H1 (cell line): Measurements from ENCODE around the gene IL13RA1. TPM values are rescaled to one million over a fixed set of nuclear protein-coding genes. Genes with fewer than 3 reads are reported as not detected.

Experiments
- CTCF ChIA-PET: fragments of 300-600 bp; sonication (Branson Sonifier 250); formaldehyde crosslinking; loops from one replicate; lab custom pipeline; 2021; ENCODE audit not compliant: partially characterized antibody; lab: Charles Lee
- POLR2A ChIA-PET: fragments of 300-600 bp; sonication (Branson Sonifier 250); formaldehyde crosslinking; loops from one replicate; lab custom pipeline; 2021; ENCODE audit warnings: inconsistent platforms; ENCODE audit not compliant: partially characterized antibody; lab: Charles Lee
- DNase-seq, 2 experiments: peaks; one replicate each; pipeline versions ENCODE4 v3.0.0 to v3.0.0-alpha.2; 2010 to 2022; ENCODE audit warnings: low spot score in 2 of 2, low read depth in 1 of 2, mixed read lengths in 1 of 2
- FAIRE-seq: peaks from 2 replicates; lab custom pipeline; 2011; peaks lifted over from hg19 to GRCh38; lab: Jason Lieb, UNC
- H2AFZ ChIP-seq: 2 replicates; pipeline ENCODE4 v1.8.1; 2012; ENCODE audit warnings: low read length, inconsistent platforms
- H2AK5ac ChIP-seq: 2 replicates; pipeline ENCODE4 v1.6.1; 2013; ENCODE audit warnings: low read depth, low read length
- H2BK120ac ChIP-seq: replicated peaks from 2 replicates; pipeline ENCODE3; 2013; ENCODE audit warnings: low read depth, low read length, inconsistent platforms
- H2BK12ac ChIP-seq: 2 replicates; pipeline ENCODE4 v1.6.1; 2013; ENCODE audit warnings: low read depth, low read length
- H2BK15ac ChIP-seq: 2 replicates; pipeline ENCODE4 v1.6.1; 2013; ENCODE audit warnings: low read length
- H2BK20ac ChIP-seq: 2 replicates; pipeline ENCODE4 v1.6.1; 2013; ENCODE audit warnings: low read length
- H2BK5ac ChIP-seq: 2 replicates; pipeline ENCODE4 v1.6.1; 2013; ENCODE audit warnings: low read depth, low read length
- H3K14ac ChIP-seq: 2 replicates; pipeline ENCODE4 v1.6.1; 2013; ENCODE audit warnings: inconsistent platforms; ENCODE audit not compliant: insufficient read length
- H3K18ac ChIP-seq: 2 replicates; pipeline ENCODE4 v1.6.1; 2013; ENCODE audit warnings: low read length; ENCODE audit errors: extremely low read depth
- H3K23ac ChIP-seq: 2 replicates; pipeline ENCODE4 v1.6.1; 2013; ENCODE audit warnings: inconsistent platforms; ENCODE audit not compliant: insufficient read length
- H3K23me2 ChIP-seq: 2 replicates; pipeline ENCODE4 v1.6.1; 2013; ENCODE audit warnings: low read depth, low read length
- H3K27ac ChIP-seq: 2 replicates; pipeline ENCODE4 v1.6.1; 2011; ENCODE audit warnings: low read depth, low read length, inconsistent platforms
- H3K27me3 ChIP-seq, 4 experiments: replicated peaks in 1 of 4; 1 replicate in 1 of 4; 2 replicates in 3 of 4; pipeline versions ENCODE4 v1.6.1 to v1.8.1; 2011 to 2013; ENCODE audit warnings: low read length in 3 of 4, mild to moderate bottlenecking in 3 of 4, inconsistent platforms in 2 of 4, mixed read lengths in 2 of 4, moderate library complexity in 1 of 4; ENCODE audit not compliant: control insufficient read depth in 3 of 4, insufficient read depth in 3 of 4; ENCODE audit errors: extremely low read depth in 1 of 4
- H3K36me3 ChIP-seq, 4 experiments: 2 replicates each; pipeline versions ENCODE4 v1.6.1 to v1.8.1; 2011 to 2013; ENCODE audit warnings: mild to moderate bottlenecking in 4 of 4, low read length in 3 of 4, moderate library complexity in 2 of 4, control low read depth in 1 of 4, inconsistent platforms in 1 of 4; ENCODE audit not compliant: insufficient read depth in 4 of 4, control insufficient read depth in 2 of 4
- H3K4ac ChIP-seq: replicated peaks from 2 replicates; pipeline ENCODE3; 2013; ENCODE audit warnings: low read length, low read depth, mixed read lengths, inconsistent platforms; ENCODE audit not compliant: insufficient read length
- H3K4me1 ChIP-seq, 4 experiments: replicated peaks in 1 of 4; 1 replicate in 1 of 4; 2 replicates in 3 of 4; pipeline versions ENCODE4 v1.6.1 to v1.8.1; 2011 to 2013; ENCODE audit warnings: low read length in 3 of 4, inconsistent platforms in 2 of 4, mixed read lengths in 1 of 4; ENCODE audit not compliant: insufficient read depth in 4 of 4, control insufficient read depth in 3 of 4
- H3K4me2 ChIP-seq, 2 experiments: 2 replicates each; pipeline versions ENCODE4 v1.6.1 to v1.8.1; 2011 to 2013; ENCODE audit warnings: low read depth in 2 of 2, low read length in 2 of 2, control low read depth in 1 of 2, inconsistent platforms in 1 of 2, mild to moderate bottlenecking in 1 of 2; ENCODE audit not compliant: insufficient read depth in 1 of 2
- H3K4me3 ChIP-seq, 4 experiments: fragments of 200-600, 300-600 bp in 1 of 4; sonication (generic), shearing (Covaris generic), sonication (Bioruptor Twin) in 1 of 4; 2 replicates each; pipeline versions ENCODE4 v1.5.1 to v1.8.1; 2011 to 2016; ENCODE audit warnings: low read length in 4 of 4, low read depth in 3 of 4, control low read depth in 2 of 4, inconsistent platforms in 2 of 4, mild to moderate bottlenecking in 2 of 4, mixed read lengths in 1 of 4, moderate library complexity in 1 of 4; ENCODE audit not compliant: insufficient read depth in 2 of 4; ENCODE audit errors: extremely low read depth in 1 of 4
- H3K56ac ChIP-seq: replicated peaks from 2 replicates; pipeline ENCODE3; 2013; ENCODE audit warnings: low read depth, mild to moderate bottlenecking, mixed read lengths, low read length, inconsistent platforms; ENCODE audit not compliant: insufficient read length
- H3K79me1 ChIP-seq: 2 replicates; pipeline ENCODE4 v1.6.1; 2013; ENCODE audit warnings: low read depth, low read length, control low read depth
- H3K79me2 ChIP-seq, 2 experiments: 2 replicates each; pipeline versions ENCODE4 v1.6.1 to v1.8.1; 2012 to 2013; ENCODE audit warnings: low read length in 2 of 2, mild to moderate bottlenecking in 2 of 2, inconsistent platforms in 1 of 2; ENCODE audit not compliant: insufficient read depth in 2 of 2, control insufficient read depth in 1 of 2
- H3K9ac ChIP-seq, 4 experiments: replicated peaks in 1 of 4; 1 replicate in 1 of 4; 2 replicates in 3 of 4; pipeline versions ENCODE4 v1.6.1 to v1.8.1; 2011 to 2013; ENCODE audit warnings: low read depth in 3 of 4, low read length in 3 of 4, control low read depth in 2 of 4, mild to moderate bottlenecking in 2 of 4, moderate library complexity in 2 of 4, inconsistent platforms in 1 of 4; ENCODE audit errors: extremely low read depth in 1 of 4
- H3K9me3 ChIP-seq, 2 experiments: 2 replicates each; pipeline versions ENCODE4 v1.6.1 to v1.8.1; 2012 to 2013; ENCODE audit warnings: mild to moderate bottlenecking in 2 of 2, moderate library complexity in 2 of 2, control low read depth in 1 of 2, inconsistent platforms in 1 of 2, low read depth in 1 of 2, low read length in 1 of 2, mixed read lengths in 1 of 2; ENCODE audit not compliant: insufficient read depth in 2 of 2
- H4K20me1 ChIP-seq, 2 experiments: replicated peaks in 1 of 2; 2 replicates each; pipeline versions ENCODE3 to v1.8.1; 2011 to 2013; ENCODE audit warnings: inconsistent platforms in 2 of 2, low read length in 2 of 2, mild to moderate bottlenecking in 1 of 2; ENCODE audit not compliant: insufficient read depth in 2 of 2, control insufficient read depth in 1 of 2
- H4K5ac ChIP-seq: 2 replicates; pipeline ENCODE4 v1.6.1; 2013; ENCODE audit warnings: low read length, low read depth, mixed read lengths, inconsistent platforms; ENCODE audit not compliant: insufficient read length
- H4K8ac ChIP-seq: 2 replicates; pipeline ENCODE4 v1.8.0; 2013; ENCODE audit warnings: mild to moderate bottlenecking, moderate library complexity, low read length, inconsistent platforms; ENCODE audit not compliant: insufficient read depth; ENCODE audit errors: extremely low read depth
- H4K91ac ChIP-seq: replicated peaks from 2 replicates; pipeline ENCODE3; 2013; ENCODE audit warnings: low read length, mixed read lengths, inconsistent platforms; ENCODE audit not compliant: insufficient read length
- BRCA1 ChIP-seq: IDR thresholded peaks from 2 replicates; pipeline ENCODE4 v1.6.1; 2012; ENCODE audit warnings: low read depth, low read length, improper control_type of control experiment
- CTBP2 ChIP-seq: IDR thresholded peaks from 2 replicates; pipeline ENCODE4 v1.7.0; 2011; ENCODE audit warnings: borderline replicate concordance, mild to moderate bottlenecking, moderate library complexity, mixed read lengths, low read length; ENCODE audit not compliant: insufficient read depth, insufficient read length
- FOSL1 ChIP-seq: IDR thresholded peaks from 2 replicates; pipeline ENCODE4 v1.6.1; 2011; ENCODE audit warnings: mild to moderate bottlenecking, low read depth, low read length, moderate library complexity; ENCODE audit not compliant: insufficient read depth
- KDM5A ChIP-seq: fragments of 200-600 bp; IDR thresholded peaks from 2 replicates; pipeline ENCODE4 v1.7.1; 2012; ENCODE audit warnings: mild to moderate bottlenecking, low read length, inconsistent platforms, mixed read lengths
- TBP ChIP-seq: IDR thresholded peaks from 2 replicates; pipeline ENCODE4 v1.6.1; 2011; ENCODE audit warnings: low read depth, low read length, improper control_type of control experiment
- polyA plus RNA-seq, 7 experiments: library from polyadenylated mRNA; depleted of rRNA in 3 of 7; stranded (reverse) in 5 of 7; unstranded in 2 of 7; fragments of >200 nt in 5 of 7; fragments of 200-250 nt in 2 of 7; gene quantifications; 1 replicate in 5 of 7; 2 replicates in 1 of 7; 4 replicates in 1 of 7; pipeline versions ENCODE4 v1.2.1 to v1.2.3, GENCODE V29; 2011 to 2013; ENCODE audit warnings: missing spikeins in 2 of 7, mixed read lengths in 2 of 7
- total RNA-seq: library from RNA; stranded (reverse); fragmentation: NEBNext Ultra II Directional; extraction: Animal tissue kit (Norgen Biotek cat#: 25700); gene quantifications from 2 replicates; pipeline ENCODE4 v1.2.1, GENCODE V29; 2021

Gene IL13RA1
- total and polyA plus RNA-seq, 2 of the 8 experiments (the other 6 are each of a cell fraction or from before 2014, with no cell fraction given), result 3.3 to 9.4 TPM

- no peaks in the 10 kb centered on the region for H4K20me1 ChIP-seq
- FAIRE-seq (no peak), DNase-seq (no peak)
- H3K9ac ChIP-seq, result no peak overlapping the region
- H3K23me2 ChIP-seq, result no peaks in the 10 kb centered on the region; the same call in 1 of the 2 replicates
- H3K14ac ChIP-seq, result no peak overlapping the region
- H3K36me3 ChIP-seq, result no peaks in the 10 kb centered on the region
- no peak overlapping the region for H3K18ac ChIP-seq
- no peaks in the 10 kb centered on the region for H3K79me2 ChIP-seq
- H3K27ac ChIP-seq, result no peak overlapping the region
- no peaks in the 10 kb centered on the region for H3K4me1 ChIP-seq
- ChIA-PET CTCF (no interaction called here), POLR2A (no interaction called here)
- H2BK15ac ChIP-seq, result no peak overlapping the region
- H2BK5ac ChIP-seq, result no peak overlapping the region
- H2AK5ac ChIP-seq, result no peak overlapping the region
- no peak overlapping the region for H2BK120ac ChIP-seq
- no peak overlapping the region for H3K23ac ChIP-seq
- H2BK12ac ChIP-seq, result no peak overlapping the region
- no peak overlapping the region for H2AFZ ChIP-seq
- H3K9me3 ChIP-seq, result no peaks in the 10 kb centered on the region
- no peaks in the 10 kb centered on the region for H3K27me3 ChIP-seq
- H3K56ac ChIP-seq, result no peak overlapping the region
- H3K79me1 ChIP-seq, result no peaks in the 10 kb centered on the region
- no peak overlapping the region for H2BK20ac ChIP-seq
- no peak overlapping the region for H3K4me2 ChIP-seq
- no peak overlapping the region for H3K4me3 ChIP-seq
- no peak overlapping the region for H4K91ac ChIP-seq
- no peak overlapping the region for H4K5ac ChIP-seq
- no peak overlapping the region for H3K4ac ChIP-seq
- H4K8ac ChIP-seq, result no peak overlapping the region
- TF ChIP-seq TBP, result no peak
- TF ChIP-seq CTBP2, result no peak
- no peak for TF ChIP-seq FOSL1
- TF ChIP-seq BRCA1, result no peak
- no peak for TF ChIP-seq KDM5A
These were observed 12.2 kb downstream of the IL13RA1 start for GRCh38 chrX:118739577-118739976.
